K562 (cell line): ENCODE data around the gene ADD2. TPM values are rescaled to one million over a fixed set of nuclear protein-coding genes. Genes with fewer than 3 reads are reported as not detected.

Experiments used
- RBM14 ChIP-seq: fragments of 200-400 bp; formaldehyde crosslinking; IDR thresholded peaks from 2 replicates; pipeline ENCODE4 v1.6.1; 2018; ENCODE audit warnings: low read depth, mild to moderate bottlenecking, low read length, moderate library complexity, borderline replicate concordance; ENCODE audit not compliant: insufficient read depth
- SIRT6 ChIP-seq: IDR thresholded peaks from one replicate; pipeline ENCODE4 v1.6.1; 2012; ENCODE audit warnings: low read depth, mild to moderate bottlenecking, control low read depth, inconsistent platforms, low read length, moderate library complexity
- ZBTB7A ChIP-seq: IDR thresholded peaks from 2 replicates; pipeline ENCODE4 v1.6.1; 2011; ENCODE audit warnings: low read depth, mild to moderate bottlenecking, low read length, moderate library complexity, borderline replicate concordance; ENCODE audit not compliant: control insufficient read depth
- polyA plus RNA-seq, 8 experiments: library from polyadenylated mRNA; depleted of rRNA in 4 of 8; stranded (reverse) in 5 of 8; unstranded in 3 of 8; fragments of >200 nt; fragmentation: Nextera tagmentation in 2 of 8; fragmentation: Illumina TruSeq in 1 of 8; extraction: Ambion mirVana in 2 of 8; extraction: Trizol in 1 of 8; gene quantifications; 2 replicates each; pipeline versions ENCODE4 v1.2.1 to v1.2.3, GENCODE V29; 2011 to 2014; ENCODE audit warnings: inconsistent platforms in 1 of 8, missing spikeins in 1 of 8
- total RNA-seq, 7 experiments: library from RNA; depleted of rRNA in 6 of 7; stranded (reverse); fragments of >200 nt in 6 of 7; fragmentation: Illumina TruSeq in 2 of 7; extraction: Trizol in 2 of 7; gene quantifications; 2 replicates each; pipeline versions ENCODE4 v1.2.1 to v1.2.3, GENCODE V29; 2011 to 2021; ENCODE audit warnings: low replicate concordance in 1 of 7
- TF ChIP-seq, protein P1 (sequence below): fragments of 250-450 bp; sonication (Bioruptor Pico); IDR thresholded peaks from 2 replicates; pipeline ENCODE4 v1.5.0; 2021; ENCODE audit warnings: mild to moderate bottlenecking, moderate library complexity
- TF ChIP-seq, protein P2 (sequence below), 2 experiments: fragments of 450-650 bp in 1 of 2; sonication (generic) in 1 of 2; formaldehyde crosslinking in 1 of 2; IDR thresholded peaks; 2 replicates each; pipeline versions ENCODE4 v1.7.1 to v1.9.0; 2016 to 2022; ENCODE audit warnings: inconsistent platforms in 1 of 2, mild to moderate bottlenecking in 1 of 2, missing genetic modification reagents in 1 of 2

ADD2 gene
- total and polyA plus RNA-seq, 9 of the 15 experiments (the other 6 are each of a cell fraction or from before 2014, with no cell fraction given): 3.5 to 63.0 (median 36.2) TPM

DNA sequence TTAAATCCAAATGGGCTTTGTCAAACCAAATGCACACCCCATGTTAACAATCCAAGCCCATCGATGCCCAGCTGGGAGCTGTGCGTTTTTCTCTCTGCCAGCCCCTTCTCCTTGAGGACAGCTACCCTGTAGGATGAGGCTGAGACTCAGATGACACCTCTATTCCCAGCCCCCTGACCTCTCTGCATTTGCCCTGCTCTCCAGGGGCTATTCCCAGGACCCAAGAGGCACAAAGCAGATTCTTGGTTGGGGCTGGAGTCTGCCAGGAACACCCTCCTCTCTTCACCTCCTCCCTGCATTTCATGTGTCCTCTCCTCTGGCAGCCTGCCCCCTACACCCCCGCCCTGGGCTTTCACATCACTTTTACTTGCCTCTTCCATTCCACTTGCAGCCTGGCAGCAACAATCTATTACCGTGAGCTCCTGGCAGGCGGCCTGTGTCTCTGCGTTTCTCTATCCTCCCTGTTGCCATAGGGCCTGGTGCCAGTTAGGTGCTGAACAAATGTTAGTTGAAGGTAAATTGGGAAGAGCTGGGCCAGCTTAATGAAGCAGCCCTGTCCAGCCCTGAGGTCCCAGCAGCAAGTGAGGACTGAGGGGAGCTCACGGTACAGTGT, 51.8 kb downstream of the ADD2 start (continued):
- TF ChIP-seq, protein P1, sequence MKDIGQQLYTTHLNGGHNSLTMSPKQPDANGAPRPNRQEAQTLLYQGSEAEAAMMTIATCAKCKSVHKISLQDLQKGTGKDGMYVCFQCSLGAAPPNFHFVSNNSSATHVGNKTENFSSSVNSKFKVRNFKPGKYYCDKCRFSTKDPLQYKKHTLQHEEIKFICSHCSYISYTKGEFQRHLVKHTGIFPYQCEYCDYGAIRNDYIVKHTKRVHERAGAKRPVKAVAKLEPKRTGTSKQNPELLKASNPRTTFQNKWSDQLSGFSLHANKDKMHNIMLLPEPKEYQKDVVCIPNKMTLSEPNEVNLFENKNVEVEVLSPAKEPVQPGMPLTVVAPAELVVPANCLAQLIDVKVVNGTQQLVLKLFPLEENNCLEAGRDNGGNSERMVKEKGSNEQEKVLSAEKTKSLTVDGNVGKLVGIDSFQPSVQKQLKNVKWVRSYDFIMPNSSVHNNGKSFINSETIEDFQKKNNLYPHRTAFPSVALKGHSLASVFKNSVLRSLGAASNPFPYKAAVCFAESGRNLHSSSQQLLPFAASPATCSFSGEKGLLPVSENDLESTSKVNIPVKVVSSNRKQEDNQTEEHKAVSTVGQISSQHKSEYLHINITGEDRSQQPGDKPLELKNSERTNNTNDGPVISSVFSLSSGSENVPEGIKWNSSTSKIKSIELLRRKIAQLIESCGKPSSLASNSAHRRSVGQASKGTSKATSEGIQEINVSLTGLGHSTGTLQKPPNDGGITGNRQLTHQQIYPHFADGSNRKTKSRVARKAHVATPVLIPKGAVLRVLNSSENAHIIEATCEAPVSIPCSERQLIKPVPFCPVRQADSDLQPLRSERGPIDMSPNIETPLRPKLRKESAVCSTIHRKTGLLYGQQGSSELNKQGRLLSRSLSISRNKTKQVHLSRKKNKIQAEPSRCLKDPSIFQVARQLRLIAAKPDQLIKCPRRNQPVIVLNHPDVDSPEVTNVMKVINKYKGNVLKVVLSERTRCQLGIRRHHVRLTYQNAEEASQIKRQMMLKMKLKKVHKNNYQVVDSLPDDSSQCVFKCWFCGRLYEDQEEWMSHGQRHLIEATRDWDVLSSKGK (CRISPR knock-in tag): no peak
- TF ChIP-seq RBM14 (no peak), ZBTB7A (no peak), SIRT6 (no peak)
- TF ChIP-seq, protein P2, sequence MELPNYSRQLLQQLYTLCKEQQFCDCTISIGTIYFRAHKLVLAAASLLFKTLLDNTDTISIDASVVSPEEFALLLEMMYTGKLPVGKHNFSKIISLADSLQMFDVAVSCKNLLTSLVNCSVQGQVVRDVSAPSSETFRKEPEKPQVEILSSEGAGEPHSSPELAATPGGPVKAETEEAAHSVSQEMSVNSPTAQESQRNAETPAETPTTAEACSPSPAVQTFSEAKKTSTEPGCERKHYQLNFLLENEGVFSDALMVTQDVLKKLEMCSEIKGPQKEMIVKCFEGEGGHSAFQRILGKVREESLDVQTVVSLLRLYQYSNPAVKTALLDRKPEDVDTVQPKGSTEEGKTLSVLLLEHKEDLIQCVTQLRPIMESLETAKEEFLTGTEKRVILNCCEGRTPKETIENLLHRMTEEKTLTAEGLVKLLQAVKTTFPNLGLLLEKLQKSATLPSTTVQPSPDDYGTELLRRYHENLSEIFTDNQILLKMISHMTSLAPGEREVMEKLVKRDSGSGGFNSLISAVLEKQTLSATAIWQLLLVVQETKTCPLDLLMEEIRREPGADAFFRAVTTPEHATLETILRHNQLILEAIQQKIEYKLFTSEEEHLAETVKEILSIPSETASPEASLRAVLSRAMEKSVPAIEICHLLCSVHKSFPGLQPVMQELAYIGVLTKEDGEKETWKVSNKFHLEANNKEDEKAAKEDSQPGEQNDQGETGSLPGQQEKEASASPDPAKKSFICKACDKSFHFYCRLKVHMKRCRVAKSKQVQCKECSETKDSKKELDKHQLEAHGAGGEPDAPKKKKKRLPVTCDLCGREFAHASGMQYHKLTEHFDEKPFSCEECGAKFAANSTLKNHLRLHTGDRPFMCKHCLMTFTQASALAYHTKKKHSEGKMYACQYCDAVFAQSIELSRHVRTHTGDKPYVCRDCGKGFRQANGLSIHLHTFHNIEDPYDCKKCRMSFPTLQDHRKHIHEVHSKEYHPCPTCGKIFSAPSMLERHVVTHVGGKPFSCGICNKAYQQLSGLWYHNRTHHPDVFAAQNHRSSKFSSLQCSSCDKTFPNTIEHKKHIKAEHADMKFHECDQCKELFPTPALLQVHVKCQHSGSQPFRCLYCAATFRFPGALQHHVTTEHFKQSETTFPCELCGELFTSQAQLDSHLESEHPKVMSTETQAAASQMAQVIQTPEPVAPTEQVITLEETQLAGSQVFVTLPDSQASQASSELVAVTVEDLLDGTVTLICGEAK (IDR thresholded peaks at IDR 0.05): no peak
- TF ChIP-seq, protein P2 (CRISPR knock-in tag; IDR thresholded peaks at IDR 0.05): no peak
